Smooth muscle cell (in vitro differentiated cells): Measurements from ENCODE around the gene CSRNP3. TPM values are rescaled to one million over a fixed set of nuclear protein-coding genes. Genes with fewer than 3 reads are reported as not detected.

Experiments
- DNase-seq: peaks from one replicate; lab custom pipeline; 2025; ENCODE audit not compliant: unreplicated experiment; lab: John Stamatoyannopoulos, UW
- H2AFZ ChIP-seq: fragments of 200-600 bp; sonication (generic); 2 replicates; pipeline ENCODE4 v1.6.0; 2016; ENCODE audit warnings: antibody characterized with exemption, low read depth, mild to moderate bottlenecking
- H3F3A ChIP-seq: fragments of 200-600 bp; sonication (generic); 2 replicates; pipeline ENCODE4 v1.6.0; 2017; ENCODE audit warnings: antibody characterized with exemption, low read depth
- H3K27ac ChIP-seq: fragments of 200-600 bp; sonication (generic); 2 replicates; pipeline ENCODE4 v1.5.1; 2016; ENCODE audit warnings: low read depth, mild to moderate bottlenecking
- H3K27me3 ChIP-seq: fragments of 200-600 bp; sonication (generic); 2 replicates; pipeline ENCODE4 v1.6.1; 2016; ENCODE audit warnings: low read depth, mild to moderate bottlenecking
- H3K36me3 ChIP-seq: fragments of 200-600 bp; sonication (generic); 2 replicates; pipeline ENCODE4 v1.5.1; 2016; ENCODE audit warnings: low read depth
- H3K4me1 ChIP-seq: fragments of 200-600 bp; sonication (generic); 2 replicates; pipeline ENCODE4 v1.5.1; 2016; ENCODE audit warnings: low read depth
- H3K4me2 ChIP-seq: fragments of 200-600 bp; sonication (generic); 2 replicates; pipeline ENCODE4 v1.6.0; 2016; ENCODE audit warnings: mild to moderate bottlenecking
- H3K4me3 ChIP-seq: fragments of 200-600 bp; sonication (generic); 2 replicates; pipeline ENCODE4 v1.5.1; 2016; ENCODE audit warnings: mild to moderate bottlenecking
- H3K79me2 ChIP-seq: fragments of 200-600 bp; sonication (generic); 2 replicates; pipeline ENCODE4 v1.6.0; 2016; ENCODE audit warnings: low read depth, mild to moderate bottlenecking
- H3K9ac ChIP-seq: fragments of 200-600 bp; sonication (generic); 2 replicates; pipeline ENCODE4 v1.6.0; 2016; ENCODE audit warnings: low read depth
- H3K9me3 ChIP-seq: fragments of 200-600 bp; sonication (generic); replicated peaks from 2 replicates; pipeline ENCODE4 v1.5.1; 2016; ENCODE audit warnings: low read depth
- H4K20me1 ChIP-seq: fragments of 200-600 bp; sonication (generic); 2 replicates; pipeline ENCODE4 v1.6.0; 2016; ENCODE audit warnings: low read depth
- CTCF ChIP-seq: fragments of 200-600 bp; sonication (generic); IDR thresholded peaks from 2 replicates; pipeline ENCODE4 v1.5.1; 2017; ENCODE audit warnings: borderline replicate concordance, mild to moderate bottlenecking, antibody characterized with exemption; ENCODE audit not compliant: insufficient read depth, poor library complexity, severe bottlenecking
- WGBS: methylation state at CpG from one replicate; pipeline ENCODE4 v1.1.7; 2016; ENCODE audit warnings: low lambda C conversion rate; 5-methylcytosine and 5-hydroxymethylcytosine counted together
- polyA plus RNA-seq: library from polyadenylated mRNA; unstranded; fragments of >200 nt; fragmentation: Nextera tagmentation; extraction: Ambion mirVana; gene quantifications from 2 replicates; pipeline ENCODE4 v1.2.1, GENCODE V29; 2016
- total RNA-seq: library from RNA; depleted of rRNA; stranded (reverse); fragments of >200 nt; gene quantifications from 2 replicates; pipeline ENCODE4 v1.2.3, GENCODE V29; 2014

The CSRNP3 gene
- total and polyA plus RNA-seq, 2 experiments from 2014 or later = 2.8 to 7.1 TPM

DNA sequence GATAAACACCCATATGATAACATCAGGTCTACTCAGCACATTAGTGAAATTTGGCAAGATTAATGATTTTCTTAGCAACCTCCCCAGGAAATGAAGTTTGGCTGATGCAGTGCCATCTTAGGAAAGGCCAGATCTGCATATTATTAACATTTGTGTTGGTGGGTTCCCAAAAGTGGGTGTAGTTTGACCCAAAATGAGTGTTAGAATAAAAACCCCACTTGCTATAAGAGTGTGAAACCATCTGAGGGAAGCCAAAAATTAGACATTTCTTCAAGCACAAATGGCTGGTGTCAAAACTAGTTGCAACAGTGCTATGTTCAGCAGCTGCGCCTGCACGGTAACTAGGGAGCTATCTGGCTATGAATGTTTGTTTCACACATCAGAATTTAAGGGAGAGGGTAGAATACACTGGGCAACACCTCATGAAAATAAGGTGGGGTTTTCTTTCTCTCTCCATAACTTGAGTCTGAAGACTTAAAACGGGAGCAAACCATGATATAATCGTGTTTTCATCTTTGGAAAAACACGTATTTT lies 15.9 kb upstream of the CSRNP3 start:
- 93% methylated on average over 5 of the region's 5 CpGs for WGBS
- TF ChIP-seq CTCF = no peak
- H3K9me3 ChIP-seq = no peaks in the 10 kb centered on the region
- no peak overlapping the region for H2AFZ ChIP-seq
- H3K79me2 ChIP-seq = no peaks in the 10 kb centered on the region
- H3K27ac ChIP-seq = no peak overlapping the region
- H3K36me3 ChIP-seq = no peaks in the 10 kb centered on the region
- H3F3A ChIP-seq = no peaks in the 10 kb centered on the region
- no peak overlapping the region for H3K4me3 ChIP-seq
- no peak overlapping the region for H3K9ac ChIP-seq
- DNase-seq = no peak
- no peaks in the 10 kb centered on the region for H3K27me3 ChIP-seq
- no peaks in the 10 kb centered on the region for H3K4me1 ChIP-seq
- H3K4me2 ChIP-seq = no peak overlapping the region
- H4K20me1 ChIP-seq = no peaks in the 10 kb centered on the region

DNA sequence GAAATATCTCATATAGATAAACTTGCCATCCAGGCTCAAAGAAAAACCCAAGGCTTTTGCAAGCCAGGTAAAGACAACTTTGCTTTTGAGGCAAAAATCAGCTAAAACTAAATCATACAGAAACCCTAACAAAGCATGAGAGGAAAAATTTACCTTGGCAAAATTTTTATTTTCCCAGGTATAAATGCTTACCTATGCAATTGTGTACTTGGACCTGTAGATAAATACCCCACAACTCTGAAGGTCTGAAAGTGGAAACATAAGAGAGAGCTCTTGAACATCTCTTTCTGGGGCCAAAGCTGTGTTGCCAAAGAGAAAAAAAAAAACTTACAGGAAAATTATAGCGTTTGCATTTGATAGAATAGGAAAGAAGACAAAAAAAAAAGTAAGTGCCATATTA lies 14.6 kb upstream of the CSRNP3 start:
- no peak overlapping the region for H3K27ac ChIP-seq
- H3K4me1 ChIP-seq = no peaks in the 10 kb centered on the region
- H3K36me3 ChIP-seq = no peaks in the 10 kb centered on the region
- WGBS = 47% methylated on average over 1 of the region's 1 CpG
- no peaks in the 10 kb centered on the region for H3K27me3 ChIP-seq
- H4K20me1 ChIP-seq = no peaks in the 10 kb centered on the region
- no peak overlapping the region for H3K4me2 ChIP-seq
- DNase-seq = no peak
- no peaks in the 10 kb centered on the region for H3K9me3 ChIP-seq
- no peaks in the 10 kb centered on the region for H3K79me2 ChIP-seq
- no peak overlapping the region for H3K9ac ChIP-seq
- H3F3A ChIP-seq = no peaks in the 10 kb centered on the region
- H3K4me3 ChIP-seq = no peak overlapping the region
- no peak overlapping the region for H2AFZ ChIP-seq
- TF ChIP-seq CTCF = no peak

DNA sequence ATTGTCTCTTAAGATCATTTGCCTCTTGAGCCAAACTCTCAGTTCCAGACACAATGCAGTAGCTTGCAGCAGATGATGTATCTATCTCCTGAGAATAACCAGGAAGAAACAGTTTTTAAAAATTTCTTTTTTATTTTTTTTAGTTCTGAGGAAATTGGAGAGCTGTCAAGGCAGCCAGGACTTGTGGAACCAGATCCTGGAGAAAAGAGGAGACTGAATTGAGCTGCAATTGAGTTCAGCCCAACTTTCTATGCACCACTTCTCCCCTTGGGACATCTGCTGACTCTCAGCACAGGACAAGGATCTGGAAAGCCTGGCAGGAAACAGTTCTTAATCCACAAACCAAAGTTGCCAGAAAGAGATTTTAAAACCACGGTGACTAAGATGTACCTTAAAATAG lies 13.5 kb upstream of the CSRNP3 start:
- Histone ChIP-seq H3K4me3 (no peak overlapping the region), H3F3A (no peaks in the 10 kb centered on the region), H3K9me3 (no peaks in the 10 kb centered on the region), H3K9ac (no peak overlapping the region), H3K79me2 (no peaks in the 10 kb centered on the region), H3K4me2 (no peak overlapping the region), H4K20me1 (no peaks in the 10 kb centered on the region), H3K27ac (no peak overlapping the region), H3K27me3 (no peaks in the 10 kb centered on the region), H2AFZ (no peak overlapping the region), H3K36me3 (no peaks in the 10 kb centered on the region), H3K4me1 (no peaks in the 10 kb centered on the region)
- 59% methylated on average over 1 of the region's 1 CpG for WGBS
- TF ChIP-seq CTCF = no peak
- DNase-seq = no peak

GRCh38 chr2:165462443-165462842 lies 7.1 kb upstream of the CSRNP3 start:
- no peak overlapping the region for H3K4me3 ChIP-seq
- WGBS = 61% methylated on average over 3 of the region's 3 CpGs
- TF ChIP-seq CTCF = no peak
- H3K79me2 ChIP-seq = no peaks in the 10 kb centered on the region
- no peaks in the 10 kb centered on the region for H3K9me3 ChIP-seq
- no peaks in the 10 kb centered on the region for H4K20me1 ChIP-seq
- H3K9ac ChIP-seq = no peak overlapping the region
- H3K27ac ChIP-seq = no peak overlapping the region
- H2AFZ ChIP-seq = no peak overlapping the region
- H3K4me1 ChIP-seq = no peaks in the 10 kb centered on the region
- DNase-seq = no peak
- no peaks in the 10 kb centered on the region for H3K27me3 ChIP-seq
- H3K4me2 ChIP-seq = no peak overlapping the region
- H3F3A ChIP-seq = no peaks in the 10 kb centered on the region
- no peaks in the 10 kb centered on the region for H3K36me3 ChIP-seq
